ENCODE measurements around the gene EPB41L1. TPM values are rescaled to one million over a fixed set of nuclear protein-coding genes. Genes with fewer than 3 reads are reported as not detected.

The EPB41L1 gene
- total RNA-seq, 1 experiment from 2014 or later: 42.1 TPM

GRCh38 chr20:36254076-36254475, 99.5 kb downstream of the EPB41L1 start:
- CTCF ChIA-PET: no interaction called here
- ATAC-seq (no peak), DNase-seq (ENCODE audit: low read depth, low spot score) (no peak)
- H3K36me3 ChIP-seq (ENCODE audit: control insufficient read depth in 1 of 2, insufficient read depth in 2 of 2, low read length in 2 of 2): peaks cover 12 to 31% of the 10 kb centered on the region in 2 experiments; a peak in 3 of 4 replicates
- intact Hi-C loops (cut with micrococcal nuclease): no loop called here
- H3K27me3 ChIP-seq (ENCODE audit: insufficient read depth, low read length): no peaks in the 10 kb centered on the region
- TF ChIP-seq EZH2 (IDR thresholded peaks at IDR 0.05) (no peak), POLR2AphosphoS5 (IDR thresholded peaks at IDR 0.05; ENCODE audit: low read depth, low read length) (no peak), CTCF (IDR thresholded peaks at IDR 0.05 in 2 of 3, conservative IDR thresholded peaks at IDR 0.05 in 1 of 3; ENCODE audit: borderline replicate concordance in 1 of 3, insufficient read depth in 1 of 3, low read depth in 2 of 3, low read length in 2 of 3) (no peak), ATF3 (IDR thresholded peaks at IDR 0.05) (no peak), ELF1 (IDR thresholded peaks at IDR 0.05; ENCODE audit: borderline replicate concordance, low read depth) (no peak), EZH2phosphoT487 (IDR thresholded peaks at IDR 0.05; ENCODE audit: borderline replicate concordance) (no peak)
- no TSS peak for BruUV-seq (replicated peaks)
- no peaks in the 10 kb centered on the region; the same call in 1 of the 2 replicates for H4K20me1 ChIP-seq (ENCODE audit: insufficient read depth)
- H3K27ac ChIP-seq (ENCODE audit: low read depth, low read length): no peak overlapping the region
- POLR2A ChIA-PET: no interaction called here
- H3K9me2 ChIP-seq (ENCODE audit: insufficient read depth): no peaks in the 10 kb centered on the region
- no peaks in the 10 kb centered on the region for H3K9me3 ChIP-seq (ENCODE audit: control insufficient read depth in 1 of 2, insufficient read depth in 1 of 2, low read depth in 1 of 2, low read length in 2 of 2)
- H3K4me3 ChIP-seq (replicated peaks in 1 of 2; ENCODE audit: low read depth in 1 of 2, low read length in 2 of 2): no peak overlapping the region
- H3K9ac ChIP-seq (ENCODE audit: low read length): no peak overlapping the region
- no peak overlapping the region for H2AFZ ChIP-seq (ENCODE audit: low read depth, low read length, poor library complexity, severe bottlenecking)
- RAD21 ChIA-PET (ENCODE audit: low non-redundant PET in 1 of 2, low total read pairs in 2 of 2, uncharacterized antibody in 2 of 2, unreplicated experiment in 2 of 2): no interaction called here
- H3K79me2 ChIP-seq (ENCODE audit: insufficient read depth, low read length): peaks cover 31% of the 10 kb centered on the region
- H3K4me2 ChIP-seq (ENCODE audit: low read length): no peak overlapping the region
- H3K4me1 ChIP-seq (ENCODE audit: control insufficient read depth in 1 of 2, insufficient read depth in 2 of 2, low read length in 2 of 2): no peaks in the 10 kb centered on the region

GRCh38 chr20:36255445-36255844, 100.9 kb downstream of the EPB41L1 start:
- POLR2A ChIA-PET: no interaction called here
- H3K4me2 ChIP-seq (ENCODE audit: low read length): no peak overlapping the region
- H3K9me2 ChIP-seq (ENCODE audit: insufficient read depth): no peaks in the 10 kb centered on the region
- no TSS peak for BruUV-seq (replicated peaks)
- H3K4me3 ChIP-seq (replicated peaks in 1 of 2; ENCODE audit: low read depth in 1 of 2, low read length in 2 of 2): no peak overlapping the region
- H3K27me3 ChIP-seq (ENCODE audit: insufficient read depth, low read length): no peaks in the 10 kb centered on the region
- H3K4me1 ChIP-seq (ENCODE audit: control insufficient read depth in 1 of 2, insufficient read depth in 2 of 2, low read length in 2 of 2): no peaks in the 10 kb centered on the region
- ATAC-seq: no peak
- no peak overlapping the region for H2AFZ ChIP-seq (ENCODE audit: low read depth, low read length, poor library complexity, severe bottlenecking)
- H3K79me2 ChIP-seq (ENCODE audit: insufficient read depth, low read length): peaks cover 18% of the 10 kb centered on the region
- intact Hi-C loops (cut with micrococcal nuclease): no loop called here
- CTCF ChIA-PET: no interaction called here
- H3K9ac ChIP-seq (ENCODE audit: low read length): no peak overlapping the region
- no peaks in the 10 kb centered on the region for H3K9me3 ChIP-seq (ENCODE audit: control insufficient read depth in 1 of 2, insufficient read depth in 1 of 2, low read depth in 1 of 2, low read length in 2 of 2)
- TF ChIP-seq TCF7L2 (IDR thresholded peaks at IDR 0.05; ENCODE audit: borderline replicate concordance, extremely low read depth, insufficient read depth, insufficient read length) (no peak), SRF (IDR thresholded peaks at IDR 0.05; ENCODE audit: low read depth) (no peak), FOSL1 (IDR thresholded peaks at IDR 0.05; ENCODE audit: low read depth) (no peak), YY1 (IDR thresholded peaks at IDR 0.05; ENCODE audit: extremely low read depth, insufficient replicate concordance, low read depth, low read length) (no peak)
- H3K27ac ChIP-seq (ENCODE audit: low read depth, low read length): no peak overlapping the region
- H3K36me3 ChIP-seq (ENCODE audit: control insufficient read depth in 1 of 2, insufficient read depth in 2 of 2, low read length in 2 of 2): peaks cover 10 to 26% of the 10 kb centered on the region in 2 experiments; a peak in 3 of 4 replicates
- DNase-seq (ENCODE audit: low read depth, low spot score): no peak
- RAD21 ChIA-PET (ENCODE audit: low non-redundant PET in 1 of 2, low total read pairs in 2 of 2, uncharacterized antibody in 2 of 2, unreplicated experiment in 2 of 2): no interaction called here
- no peaks in the 10 kb centered on the region for H4K20me1 ChIP-seq (ENCODE audit: insufficient read depth)
